ENCODE measurements around the gene ADD1. TPM values are rescaled to one million over a fixed set of nuclear protein-coding genes. Genes with fewer than 3 reads are reported as not detected.
"Not testable (repeated sequence)": the region's sequence is repeated elsewhere in the genome, so short reads cannot be mapped to it uniquely, and the experiment has no call there.

The ADD1 gene
- total RNA-seq, 1 donor from 2014 or later: 147 TPM

DNA sequence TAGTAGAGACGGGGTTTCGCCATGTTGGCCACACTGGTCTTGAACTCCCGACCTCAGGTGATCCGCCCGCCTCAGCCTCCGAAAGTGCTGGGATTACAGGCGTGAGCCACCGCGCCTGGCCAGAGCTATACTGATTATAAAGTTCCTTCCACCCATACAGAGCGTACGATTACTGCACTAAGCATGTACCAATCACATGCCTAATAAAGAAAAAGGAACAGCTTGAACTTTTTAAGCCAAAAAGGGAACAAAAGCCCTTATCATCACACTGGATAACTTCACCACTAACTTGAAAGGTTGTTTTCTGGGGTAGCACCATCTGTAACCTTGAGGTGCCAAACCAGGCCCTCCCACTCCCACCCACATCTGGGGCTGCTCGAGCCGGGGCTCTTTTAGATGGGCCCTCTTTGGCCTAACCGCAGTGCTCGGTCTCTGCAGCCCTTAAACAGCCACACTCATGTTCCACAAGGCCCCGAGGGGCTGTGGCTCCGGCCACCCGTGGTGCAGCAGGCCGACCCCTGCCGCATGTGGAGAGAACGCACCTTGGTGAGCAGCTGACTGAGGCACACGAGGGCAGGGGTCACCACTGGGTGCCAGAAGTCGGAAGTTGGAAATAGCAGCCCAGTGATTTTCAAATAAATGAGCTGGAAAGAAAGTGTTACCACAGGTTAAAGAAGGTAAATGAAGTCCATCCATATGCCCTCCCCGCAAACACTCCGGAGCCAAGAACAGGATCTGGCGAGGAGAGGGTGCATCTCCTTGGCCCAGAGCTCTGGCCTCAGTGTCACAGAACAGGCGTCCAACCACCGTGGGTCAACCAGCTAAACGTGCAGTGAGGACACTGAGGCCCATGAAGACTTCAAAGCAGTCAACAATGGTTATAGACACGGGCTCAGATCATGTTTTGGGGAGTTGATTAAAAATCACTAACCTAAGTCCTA is 101.2 kb downstream of the ADD1 start:
- no peak for DNase-seq (ENCODE audit: low read depth in 2 of 2)

DNA sequence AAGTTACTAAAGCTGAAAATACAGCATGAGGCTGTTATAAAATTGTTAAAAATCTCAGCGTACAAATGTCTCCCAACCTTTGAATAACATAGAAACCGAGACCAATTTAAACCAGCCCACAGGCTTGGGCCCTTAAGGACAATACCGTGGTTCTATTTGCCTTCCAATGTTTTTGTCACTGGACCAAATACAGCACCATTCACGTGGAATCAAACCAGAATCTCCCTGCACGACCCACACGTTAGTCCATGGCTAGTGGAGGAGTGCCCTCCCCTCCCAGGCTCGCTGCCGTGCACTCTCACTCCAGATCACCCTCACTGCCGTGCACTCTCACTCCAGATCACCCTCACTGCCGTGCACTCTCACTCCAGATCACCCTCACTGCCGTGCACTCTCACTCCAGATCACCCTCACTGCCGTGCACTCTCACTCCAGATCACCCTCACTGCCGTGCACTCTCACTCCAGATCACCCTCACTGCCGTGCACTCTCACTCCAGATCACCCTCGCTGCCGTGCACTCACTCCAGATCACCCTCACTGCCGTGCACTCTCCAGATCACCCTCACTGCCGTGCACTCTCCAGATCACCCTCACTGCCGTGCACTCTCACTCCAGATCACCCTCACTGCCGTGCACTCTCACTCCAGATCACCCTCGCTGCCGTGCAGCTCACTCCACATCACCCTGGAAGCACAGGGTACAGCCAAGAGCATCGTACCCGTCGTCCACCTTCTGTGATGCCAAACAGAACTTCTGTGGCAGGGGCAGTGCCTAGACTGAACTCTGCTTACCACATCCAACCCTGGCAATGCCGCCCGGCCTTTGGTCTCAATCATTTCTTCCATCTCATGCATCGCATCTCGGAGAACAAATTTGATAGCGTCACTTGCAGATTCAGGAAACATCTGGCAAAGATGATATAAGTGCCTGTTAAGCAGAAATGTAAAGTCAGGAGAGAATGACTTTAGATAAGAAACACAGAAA is 102.3 kb downstream of the ADD1 start:
- not testable (repeated sequence) for DNase-seq (ENCODE audit: low read depth in 2 of 2)

DNA sequence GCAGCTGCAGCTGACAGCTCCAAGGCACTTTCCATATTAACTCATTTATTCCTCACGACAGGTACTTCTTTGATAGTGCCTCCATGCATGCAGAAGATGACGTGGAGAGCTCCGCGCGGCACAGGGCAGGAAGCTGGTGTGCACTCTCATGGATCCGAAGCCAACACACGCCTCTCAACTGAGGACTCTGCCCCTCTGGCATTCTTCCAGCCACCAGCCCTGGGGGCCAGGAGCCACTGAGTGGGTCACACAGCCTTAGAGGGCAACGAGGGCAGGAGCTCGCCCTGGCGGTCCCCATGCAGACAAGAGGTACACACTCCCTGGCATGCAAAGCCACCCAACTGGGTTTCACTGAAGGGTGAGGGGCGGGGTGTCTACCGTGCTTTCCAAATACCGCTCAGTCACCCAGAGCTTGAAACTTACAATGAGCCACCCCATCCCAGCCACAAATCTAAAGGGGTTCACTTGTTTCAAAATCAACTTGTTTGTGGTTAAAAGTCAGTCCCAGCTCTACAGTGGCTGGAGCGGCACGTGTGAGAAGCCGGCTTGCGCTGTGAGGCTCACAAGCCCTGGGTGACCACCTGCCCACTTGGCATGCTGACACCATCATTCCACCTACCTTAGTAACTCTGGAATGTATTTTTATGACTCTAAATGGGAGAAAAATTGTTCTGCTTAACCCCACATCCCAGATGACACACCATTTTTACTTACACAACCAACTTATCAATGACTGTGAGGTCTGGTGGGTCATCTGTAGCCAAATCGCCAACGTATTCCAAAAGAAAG is 103.4 kb downstream of the ADD1 start:
- DNase-seq (ENCODE audit: low read depth in 2 of 2): no peak

DNA sequence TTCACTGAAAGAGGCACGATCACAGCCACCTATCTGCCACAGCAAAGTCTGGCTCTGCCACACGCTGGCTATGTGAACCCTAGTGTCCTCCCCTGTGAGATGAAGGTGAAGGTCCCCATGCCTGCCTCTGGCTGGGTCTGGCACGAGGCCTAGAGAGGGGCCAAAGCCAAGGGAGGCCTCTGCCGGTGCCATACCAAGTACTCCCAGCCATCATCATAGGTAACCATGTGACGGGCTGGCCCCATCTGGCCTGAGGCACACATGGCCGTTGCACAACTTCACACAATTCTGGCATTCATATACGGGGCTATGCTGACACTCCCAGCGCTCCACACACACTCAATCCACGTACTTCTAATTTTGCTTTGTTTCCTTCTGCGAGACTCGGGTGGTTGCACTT is 104.3 kb downstream of the ADD1 start:
- no peak for DNase-seq (ENCODE audit: low read depth in 2 of 2)

DNA sequence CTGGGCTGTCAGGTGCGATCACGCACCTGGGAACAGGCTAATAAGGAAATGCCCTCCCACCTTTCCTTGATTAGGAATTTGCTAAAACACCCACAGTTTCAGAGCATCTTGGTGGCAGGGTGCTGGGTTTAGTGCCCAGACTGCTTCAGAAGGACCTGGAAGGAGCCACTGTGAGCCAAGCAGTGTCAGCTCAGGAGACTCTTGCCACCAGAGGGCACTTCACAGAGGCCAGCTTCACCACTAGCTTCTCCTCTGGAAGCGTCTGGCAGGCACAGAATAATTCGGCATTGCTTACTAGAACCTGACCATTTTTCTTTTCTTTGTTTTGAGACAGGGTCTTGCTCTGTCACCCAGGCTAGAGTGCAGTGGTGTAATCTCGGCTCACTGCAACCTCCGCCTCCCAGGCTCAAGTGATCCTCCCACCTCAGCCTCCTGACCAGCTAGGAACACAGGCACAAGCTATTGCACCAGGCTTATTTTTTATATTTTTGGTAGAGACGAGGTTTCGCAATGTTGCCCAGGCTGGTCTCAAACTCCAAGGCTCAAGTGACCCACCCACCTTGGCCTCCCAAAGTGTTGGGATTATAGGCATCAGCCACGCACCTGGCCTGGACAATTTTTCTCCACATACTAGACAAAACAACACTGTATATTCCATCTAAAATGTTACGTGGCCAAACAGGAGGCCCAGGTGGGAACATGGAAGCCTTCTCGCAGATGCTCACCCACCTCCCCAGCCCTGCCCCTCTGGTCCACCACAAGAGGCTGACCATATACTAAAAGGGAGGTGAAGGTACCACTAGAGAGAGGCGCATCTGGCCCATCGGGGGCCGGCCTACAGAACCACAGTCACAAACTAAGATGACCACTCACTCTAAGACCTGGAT is 105.5 kb downstream of the ADD1 start:
- peak in 1 of 2 donors; percentile 39 for DNase-seq (ENCODE audit: low read depth in 2 of 2)

DNA sequence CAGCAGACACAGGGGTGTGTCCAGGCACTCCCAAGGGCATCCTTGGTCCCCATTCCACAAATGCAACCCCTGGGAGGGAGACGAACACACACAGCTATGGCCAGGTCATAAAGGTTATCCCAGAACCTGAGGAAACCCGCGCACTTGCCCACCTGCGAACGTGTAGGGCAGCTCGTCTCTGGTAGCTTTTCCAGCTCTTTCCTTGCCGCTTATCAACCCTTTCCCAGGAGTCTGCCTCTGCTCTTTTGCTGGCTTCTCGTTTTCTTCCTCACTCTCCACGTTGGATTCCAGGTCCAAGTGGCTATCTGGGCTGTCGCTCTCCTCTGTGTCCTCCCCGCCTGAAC is 106.1 kb downstream of the ADD1 start:
- DNase-seq (ENCODE audit: low read depth in 2 of 2): no peak

DNA sequence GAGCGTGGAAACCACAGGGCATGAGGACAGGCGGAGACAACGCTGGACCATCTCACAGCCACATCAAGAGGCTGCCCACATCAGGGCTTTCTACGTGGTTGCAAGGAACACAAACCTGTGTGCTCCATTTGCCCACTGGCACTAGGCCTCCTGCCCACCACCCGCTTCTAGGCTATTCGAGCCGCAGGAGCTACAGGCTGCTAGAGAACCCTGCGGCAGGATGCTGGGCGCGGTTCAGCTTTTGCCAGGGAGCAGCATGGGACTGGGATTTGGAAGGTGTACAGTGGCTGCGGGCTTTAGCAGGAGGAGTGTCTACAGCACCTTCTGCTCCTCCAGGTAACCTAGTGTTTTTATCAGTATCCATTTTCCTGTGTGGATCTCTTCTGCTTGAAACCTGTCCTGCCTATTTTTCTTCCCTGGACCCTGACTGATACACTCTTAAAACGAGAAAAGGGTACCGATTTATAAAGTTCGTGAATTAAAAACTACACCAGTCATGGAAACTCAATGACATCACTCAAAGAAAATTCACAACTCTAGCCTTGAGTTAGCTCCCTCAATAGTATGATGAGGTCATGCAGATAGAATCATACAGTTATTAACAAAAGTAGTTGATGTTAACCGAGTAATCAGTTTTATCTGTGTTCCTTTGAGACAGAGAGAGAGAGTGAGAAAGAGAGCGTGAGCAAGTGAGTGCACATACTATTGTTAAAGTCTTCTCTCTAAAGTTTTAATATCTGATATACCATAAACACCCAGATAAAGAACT is 106.8 kb downstream of the ADD1 start:
- DNase-seq (ENCODE audit: low read depth in 2 of 2): no peak

DNA sequence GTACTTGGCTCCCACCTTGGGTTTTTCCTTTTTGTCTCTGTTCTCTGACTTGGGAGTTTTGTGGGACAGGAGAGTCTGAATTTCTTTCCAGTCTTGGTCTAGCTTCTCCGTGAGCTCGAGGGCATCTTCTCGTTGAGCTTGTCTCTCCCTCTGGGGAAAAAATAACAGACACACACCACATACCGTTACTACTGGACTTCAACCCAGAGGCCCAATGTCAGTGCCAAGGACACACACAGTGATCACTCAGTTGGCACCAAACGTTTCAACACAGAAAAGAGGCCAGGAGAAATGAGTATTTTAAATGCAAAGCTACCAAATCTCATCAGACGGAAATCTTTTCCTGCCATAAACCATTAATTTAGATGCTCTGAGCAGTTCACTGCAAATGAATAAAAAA is 109.9 kb downstream of the ADD1 start:
- DNase-seq (ENCODE audit: low read depth in 2 of 2): no peak

DNA sequence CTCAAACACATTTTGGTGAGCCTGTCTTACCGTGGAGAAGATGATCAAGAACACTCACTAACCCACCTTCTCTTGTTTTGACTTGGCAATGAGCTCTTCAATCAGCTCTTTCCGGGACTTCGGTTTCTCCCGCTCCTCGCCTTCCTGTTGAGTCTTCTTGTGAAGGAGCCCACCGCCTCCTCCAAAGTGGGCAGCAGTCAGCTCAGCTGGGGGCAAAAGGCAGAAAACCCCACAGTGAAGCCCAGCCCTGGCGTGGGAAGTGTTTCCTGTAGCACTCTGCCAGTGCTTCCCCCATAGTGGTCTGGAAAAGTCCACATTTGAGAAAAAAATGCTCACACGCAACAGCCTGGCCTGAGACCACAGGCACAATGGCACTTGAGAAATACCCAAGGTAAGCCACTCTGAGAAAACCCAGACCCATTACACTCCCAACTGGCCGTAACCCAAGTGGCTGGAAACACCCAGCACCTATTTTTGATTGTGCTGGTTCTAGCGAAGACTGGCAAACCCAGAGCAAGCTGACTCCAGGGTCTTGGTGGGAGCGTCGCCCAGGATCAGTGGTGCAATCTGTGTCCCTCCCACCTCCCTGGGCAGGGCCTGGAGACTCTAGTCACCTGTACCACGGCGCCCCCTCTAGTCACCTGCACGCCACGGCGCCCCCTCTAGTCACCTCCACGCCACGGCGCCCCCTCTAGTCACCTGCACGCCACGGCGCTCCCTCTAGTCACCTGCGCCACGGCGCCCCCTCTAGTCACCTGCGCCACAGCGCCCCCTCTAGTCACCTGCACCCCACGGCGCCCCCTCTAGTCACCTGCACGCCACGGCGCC is 110.9 kb downstream of the ADD1 start:
- DNase-seq (ENCODE audit: low read depth in 2 of 2): no peak

DNA sequence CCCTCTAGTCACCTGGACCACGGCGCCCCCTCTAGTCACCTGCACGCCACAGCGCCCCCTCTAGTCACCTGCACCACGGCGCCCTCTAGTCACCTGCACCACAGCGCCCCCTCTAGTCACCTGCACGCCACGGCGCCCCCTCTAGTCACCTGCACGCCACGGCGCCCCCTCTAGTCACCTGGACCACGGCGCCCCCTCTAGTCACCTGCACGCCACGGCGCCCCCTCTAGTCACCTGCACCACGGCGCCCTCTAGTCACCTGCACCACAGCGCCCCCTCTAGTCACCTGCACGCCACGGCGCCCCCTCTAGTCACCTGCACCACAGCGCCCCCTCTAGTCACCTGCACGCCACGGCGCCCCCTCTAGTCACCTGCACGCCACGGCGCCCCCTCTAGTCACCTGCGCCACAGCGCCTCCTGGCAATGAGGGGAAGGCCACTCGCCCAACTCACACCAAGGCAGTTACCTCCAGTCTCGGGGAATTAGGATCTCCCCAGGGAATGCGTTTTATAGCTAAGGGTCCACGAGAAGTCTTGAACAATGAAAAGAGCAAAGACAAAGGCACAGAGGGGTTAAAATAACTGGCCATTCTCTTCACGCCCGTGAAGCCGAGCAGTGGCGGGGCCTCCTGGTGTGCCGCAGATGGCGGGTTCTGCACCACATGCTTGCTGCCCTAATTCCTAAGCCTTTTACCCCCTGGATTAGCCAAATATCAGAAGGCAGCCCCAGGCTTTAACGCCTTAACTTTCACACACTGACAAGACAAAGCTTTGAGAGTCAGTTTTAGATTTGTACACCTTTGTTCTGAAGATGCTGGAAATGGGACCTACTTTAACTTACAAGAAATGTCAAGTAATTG is 111.8 kb downstream of the ADD1 start:
- not testable (repeated sequence) for DNase-seq (ENCODE audit: low read depth in 2 of 2)

DNA sequence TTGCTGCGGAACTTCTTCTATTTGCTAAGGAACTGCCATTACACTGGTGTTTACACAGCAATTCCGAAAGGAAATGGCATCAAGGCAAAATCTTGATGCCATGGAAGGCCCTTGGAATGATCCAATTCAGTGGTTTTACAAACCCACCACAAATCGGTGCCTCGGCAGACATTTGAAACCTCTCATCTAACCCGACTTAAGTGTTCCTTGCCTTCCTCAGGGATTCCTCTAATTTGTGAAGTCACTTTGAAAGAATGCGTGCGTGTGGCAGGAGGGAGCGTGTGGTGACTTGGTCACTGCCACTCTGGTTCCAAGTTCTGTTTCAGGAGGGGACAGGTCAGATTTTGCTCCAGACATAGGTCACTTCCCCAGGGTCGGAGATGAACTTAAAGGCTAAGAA is 114.8 kb downstream of the ADD1 start:
- DNase-seq (ENCODE audit: low read depth in 2 of 2): peak in 1 of 2 donors; percentile 15

DNA sequence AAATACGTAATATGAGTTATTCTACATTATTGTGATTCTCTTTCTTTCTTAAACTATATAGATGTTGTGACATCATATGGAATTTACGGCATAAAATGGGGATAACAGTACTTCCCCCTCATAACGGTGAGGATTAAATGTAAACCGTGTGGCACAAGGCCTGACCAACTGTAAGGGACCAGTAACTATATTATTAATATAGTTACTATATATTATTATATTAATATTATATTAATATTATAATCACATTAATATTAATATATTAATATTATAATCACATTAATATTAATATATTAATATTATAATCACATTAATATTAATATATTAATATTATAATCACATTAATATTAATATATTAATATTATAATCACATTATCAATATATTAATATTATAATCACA is 116.8 kb downstream of the ADD1 start:
- not testable (repeated sequence) for DNase-seq (ENCODE audit: low read depth in 2 of 2)

DNA sequence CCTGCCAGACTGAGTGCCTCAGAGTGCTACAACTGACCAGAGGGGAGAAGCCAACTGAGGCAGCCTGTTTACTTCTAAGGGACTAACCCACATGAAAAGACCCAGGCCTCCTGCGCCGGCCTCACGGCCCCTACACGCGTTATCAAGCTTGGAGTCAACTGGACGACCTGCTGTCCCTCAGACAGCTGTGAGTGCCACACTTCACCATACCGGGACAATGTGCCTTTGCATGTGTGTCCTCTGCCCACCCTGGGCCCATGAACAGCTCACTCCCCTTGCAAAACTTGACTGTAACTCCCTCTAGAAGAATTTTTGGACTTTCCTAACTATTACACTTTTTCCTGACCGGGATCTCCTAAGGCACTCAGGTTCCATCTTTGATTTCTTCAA is 117.8 kb downstream of the ADD1 start:
- no peak for DNase-seq (ENCODE audit: low read depth in 2 of 2)

DNA sequence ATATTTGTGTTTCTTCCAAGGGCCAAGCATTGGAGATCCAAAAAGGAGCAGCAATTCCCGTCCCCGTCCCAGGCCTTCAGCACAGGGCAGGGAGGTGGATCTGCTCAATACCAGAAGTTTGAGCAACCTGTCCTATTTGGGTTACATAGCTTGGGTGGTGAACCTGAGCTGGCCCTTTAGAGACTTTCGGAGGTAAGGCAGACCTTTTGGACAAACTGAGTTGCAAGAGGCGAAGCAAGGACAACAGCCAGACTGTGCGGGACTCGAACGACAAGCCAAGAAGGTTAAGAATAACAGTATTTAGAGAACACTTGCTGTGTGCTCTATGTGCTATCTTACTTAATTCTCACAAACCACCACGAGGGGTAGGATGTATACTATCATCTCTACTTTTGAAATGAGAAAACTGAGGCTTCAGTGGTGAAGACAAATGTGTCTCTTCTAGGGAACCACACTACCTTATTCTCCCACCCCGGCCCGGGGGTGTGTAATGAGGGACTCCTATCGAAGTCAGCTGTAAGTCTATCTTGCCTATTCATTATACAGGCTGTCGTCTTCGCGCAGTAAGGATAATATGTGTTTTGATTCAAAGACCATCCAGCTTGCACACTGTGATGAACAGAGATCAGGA is 118.3 kb downstream of the ADD1 start:
- no peak for DNase-seq (ENCODE audit: low read depth in 2 of 2)

DNA sequence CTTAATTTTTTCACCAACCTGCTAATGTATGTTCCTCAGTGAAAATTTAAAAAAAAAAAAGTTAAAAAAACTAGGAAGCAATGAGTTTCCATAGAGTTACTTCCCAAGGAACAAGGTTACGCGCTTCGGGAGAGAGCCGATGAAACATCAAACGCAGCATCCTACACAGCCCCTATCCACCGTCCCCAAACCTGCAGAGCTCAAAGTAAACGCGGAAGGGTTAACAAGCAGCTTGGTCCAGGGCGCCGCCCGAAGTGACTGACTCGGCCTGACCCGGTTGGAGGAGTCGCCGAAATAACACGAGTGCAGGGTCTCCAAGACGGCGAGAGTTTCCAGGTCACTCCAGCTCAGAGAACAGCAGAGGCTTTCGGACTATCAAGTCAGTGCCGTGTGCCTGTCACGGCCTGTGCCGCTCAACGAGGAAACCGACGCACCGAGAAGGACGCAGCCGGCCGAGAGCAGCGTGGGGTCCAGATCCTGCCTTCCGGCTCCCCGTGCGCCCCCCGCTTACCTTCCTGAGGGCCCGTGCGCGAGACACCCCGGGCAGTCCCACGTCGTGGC is 119.0 kb downstream of the ADD1 start:
- peak in 1 of 2 donors; percentile 65 for DNase-seq (ENCODE audit: low read depth in 2 of 2)

DNA sequence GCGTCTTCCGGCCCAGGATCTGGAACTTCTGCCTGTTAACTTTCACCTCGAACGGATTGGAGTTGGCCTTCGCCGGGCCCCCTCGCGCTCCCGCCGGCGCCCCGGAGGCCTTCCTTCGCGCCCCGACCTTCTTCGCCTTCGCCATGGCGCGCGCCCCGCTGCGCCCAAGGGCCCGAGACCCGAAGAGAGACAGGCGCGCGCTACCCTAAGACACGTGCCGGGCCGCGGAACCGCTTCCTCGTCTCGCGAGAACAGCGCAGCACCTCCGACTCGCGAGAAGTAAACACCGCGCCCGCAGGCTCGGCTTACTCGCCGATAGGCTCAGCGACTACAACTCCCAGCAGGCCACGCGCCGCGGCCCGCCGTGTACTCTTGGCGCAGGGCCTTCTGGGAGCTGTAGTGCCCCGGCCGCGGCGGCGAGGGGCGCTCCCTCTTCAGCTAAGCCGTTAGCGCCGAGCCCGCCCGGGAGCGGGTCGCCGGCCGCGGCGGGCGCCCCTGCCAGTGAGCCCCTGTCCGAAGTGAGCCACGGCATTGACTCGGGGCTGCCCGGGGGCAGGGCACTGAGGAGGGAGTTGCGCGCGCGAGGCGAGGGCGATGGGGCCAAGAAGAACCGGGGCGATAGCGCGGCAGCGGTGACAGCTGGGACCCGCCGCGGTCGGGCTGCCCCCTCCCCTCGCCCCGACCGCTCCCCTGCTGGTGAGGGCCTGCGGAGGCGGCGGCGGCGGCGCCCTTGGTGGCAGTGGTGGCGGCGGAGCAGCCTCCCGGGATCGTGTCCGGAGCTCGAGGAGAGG is 119.7 kb downstream of the ADD1 start, which contains the start of the genes GRK4 and NOP14:
Gene GRK4, plus strand, starts transcription at position 397 of the 791 bp plus-strand sequence. CDS start 500 bp downstream, outside the sequence.
Gene NOP14, minus strand, starts transcription at position 232 of the 791 bp plus-strand sequence. Its CDS starts 87 bp downstream, at position 145.
- DNase-seq (ENCODE audit: low read depth in 2 of 2): peak; percentile 95 to 99

All from dermis microvascular lymphatic vessel endothelial cell (primary cell).